CD1c-positive myeloid dendritic cell (primary cell): ENCODE results near the gene HDAC4.

Experiments used
- DNase-seq: peaks from one replicate; pipeline ENCODE4 v3.0.0-alpha.2; 2016; ENCODE audit errors: extremely low spot score

The HDAC4 gene

DNA sequence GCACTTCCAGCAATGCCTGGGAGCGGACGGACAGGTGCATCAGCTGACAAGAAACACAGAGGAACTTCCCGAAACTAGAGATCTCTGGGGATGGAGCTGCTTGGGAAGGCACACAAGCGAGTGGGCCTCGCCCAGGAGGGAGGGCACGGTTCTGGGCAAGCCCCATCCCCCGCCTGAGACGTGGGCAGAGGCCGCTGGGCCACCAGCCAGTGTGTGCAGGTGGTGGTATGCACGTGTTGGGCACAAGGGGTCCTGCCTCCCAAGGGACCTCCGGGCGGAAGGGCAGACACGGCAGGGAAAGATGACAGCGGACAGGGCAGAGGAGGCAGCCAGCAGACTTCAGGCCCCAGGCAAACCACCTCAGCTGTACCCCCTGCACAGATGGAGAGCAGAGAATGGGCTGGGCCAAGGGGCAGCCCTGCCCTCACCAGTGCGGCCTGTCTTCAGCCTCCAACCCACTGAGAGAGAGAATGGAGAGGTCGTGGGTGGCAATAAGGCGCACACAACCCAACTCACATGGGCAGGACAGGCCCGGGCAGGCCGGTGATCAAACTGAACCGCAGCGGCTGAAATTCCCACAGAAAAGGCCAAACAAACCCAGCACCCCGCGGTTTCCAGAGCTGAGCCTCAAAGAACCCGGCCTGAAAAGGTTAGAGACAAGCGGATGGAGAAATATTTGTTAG is 51.2 kb downstream of the HDAC4 start:
- DNase-seq: no peak

DNA sequence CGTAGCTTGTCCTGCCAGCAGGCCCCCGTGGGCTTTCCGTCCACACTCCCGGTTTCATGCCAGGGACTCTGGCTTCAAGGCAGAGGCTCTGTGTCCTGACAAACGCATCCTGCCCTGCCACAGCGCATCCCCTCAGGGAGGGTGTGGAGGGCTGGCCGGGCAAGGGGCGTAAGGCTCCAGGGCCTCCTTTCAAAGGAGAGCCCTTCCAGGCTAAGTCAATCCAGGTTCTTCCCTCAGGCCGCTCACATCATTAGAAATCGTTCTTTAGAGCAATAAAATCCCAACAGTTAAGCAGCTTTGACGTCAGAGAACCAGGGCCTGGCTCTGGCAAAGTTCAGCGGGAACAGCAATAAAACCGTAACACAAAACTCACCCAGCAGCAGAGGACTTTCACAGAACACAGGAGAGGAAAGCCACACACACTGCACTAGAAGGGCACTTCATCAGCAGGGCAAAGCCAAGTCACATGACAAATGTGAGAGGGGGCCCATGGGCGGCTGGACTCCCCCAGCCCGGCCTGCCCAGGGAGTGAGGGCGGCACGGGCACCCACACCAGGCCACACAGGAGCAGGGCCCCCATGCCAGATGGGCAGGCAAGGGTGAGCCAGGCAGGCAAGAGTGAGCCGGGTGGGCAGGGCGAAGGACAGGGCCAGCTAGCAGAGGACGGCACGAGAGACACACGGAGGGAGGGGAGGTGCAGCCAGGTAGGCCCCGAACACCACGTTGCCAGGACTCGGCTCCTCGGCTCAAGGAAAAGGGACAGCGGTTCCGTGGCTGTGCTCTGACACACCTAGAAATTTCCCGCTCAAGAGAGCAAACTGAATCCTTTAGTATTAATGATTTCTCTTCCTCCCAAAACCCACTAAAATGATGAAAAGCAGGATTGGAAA is 52.0 kb downstream of the HDAC4 start:
- no peak for DNase-seq

DNA sequence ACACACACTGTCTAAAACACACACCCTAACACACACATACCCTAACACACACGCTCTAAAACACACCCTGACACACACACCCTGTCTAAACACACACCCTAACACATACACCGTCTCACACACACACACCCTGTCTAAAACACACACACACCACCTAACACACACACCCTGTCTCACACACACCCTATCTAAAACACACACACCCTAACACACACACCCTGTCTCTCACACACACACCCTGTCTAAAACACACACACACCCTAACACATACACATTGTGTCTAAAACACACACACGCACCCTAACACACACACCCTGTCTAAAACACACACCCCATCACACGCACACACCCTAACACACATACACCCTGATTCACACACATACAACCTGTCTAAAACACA is 54.1 kb downstream of the HDAC4 start:
- DNase-seq: no peak

GRCh38 chr2:239345251-239345650 is 55.6 kb downstream of the HDAC4 start:
- no peak for DNase-seq

- DNase-seq: no peak
These were observed 56.0 kb downstream of the HDAC4 start for GRCh38 chr2:239344857-239345216.

GRCh38 chr2:239343946-239344856 is 56.6 kb downstream of the HDAC4 start:
- no peak for DNase-seq

GRCh38 chr2:239343460-239343859 is 57.4 kb downstream of the HDAC4 start:
- DNase-seq: no peak

DNA sequence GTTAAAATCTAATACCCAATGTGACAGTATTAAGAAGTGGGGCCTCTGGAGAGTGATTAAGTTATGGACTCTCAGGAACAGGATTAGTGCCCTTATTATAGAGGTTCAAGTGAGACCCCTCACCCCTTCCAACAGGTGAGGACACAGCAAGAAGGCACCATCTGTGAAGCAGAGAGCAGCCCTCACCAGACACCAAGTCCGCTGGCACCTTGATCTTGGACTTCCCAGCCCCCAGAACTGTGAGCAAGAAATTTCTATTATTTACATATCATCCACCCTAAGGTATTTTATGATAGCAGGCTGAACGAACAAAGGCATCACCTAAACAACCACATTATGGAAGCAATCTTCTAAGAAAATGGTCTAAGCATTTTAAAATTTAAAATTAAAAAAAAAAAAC is 59.0 kb downstream of the HDAC4 start:
- no peak for DNase-seq

GRCh38 chr2:239341146-239341732 is 59.6 kb downstream of the HDAC4 start:
- DNase-seq: no peak

DNA sequence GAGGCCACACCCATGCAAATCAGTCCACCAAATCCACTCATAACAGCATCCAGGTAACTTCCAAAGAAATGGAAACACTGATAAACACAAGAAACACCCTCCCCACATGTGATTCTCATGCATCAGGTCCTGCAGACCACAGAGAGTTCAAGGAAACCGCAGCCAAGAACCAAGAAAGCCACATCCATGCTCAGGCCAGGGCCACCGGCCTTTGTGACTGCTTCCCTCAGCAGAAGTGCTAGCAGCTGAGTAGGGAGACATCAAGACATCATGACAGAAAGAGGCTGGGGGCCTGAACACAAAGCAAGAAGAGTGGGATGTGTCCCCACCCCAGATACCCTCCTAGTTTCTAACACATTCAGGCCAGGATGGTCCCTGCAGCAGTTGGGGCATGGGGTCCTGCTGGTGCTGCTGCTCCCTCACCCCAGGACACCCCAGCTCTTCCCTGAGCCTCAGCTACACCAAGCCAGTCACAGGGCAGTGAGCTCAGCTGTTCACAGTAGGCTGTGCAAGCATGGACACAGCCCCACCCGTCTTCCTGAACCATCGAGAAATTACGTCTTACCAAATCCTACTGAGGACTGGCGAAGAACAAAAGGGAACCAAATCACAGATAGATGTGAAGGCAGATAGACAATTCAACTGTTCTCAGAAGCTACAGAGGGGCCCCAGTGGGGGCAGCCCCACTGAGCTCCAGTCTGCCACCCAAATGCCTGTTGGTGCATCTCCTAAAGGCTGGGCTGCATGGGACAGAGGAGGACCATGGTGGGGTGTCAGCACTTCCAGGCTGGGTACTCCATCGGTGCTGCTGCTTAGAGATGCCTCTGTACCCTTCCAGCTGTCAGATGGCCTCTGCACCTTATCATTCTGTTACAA is 60.9 kb downstream of the HDAC4 start:
- DNase-seq: no peak

DNA sequence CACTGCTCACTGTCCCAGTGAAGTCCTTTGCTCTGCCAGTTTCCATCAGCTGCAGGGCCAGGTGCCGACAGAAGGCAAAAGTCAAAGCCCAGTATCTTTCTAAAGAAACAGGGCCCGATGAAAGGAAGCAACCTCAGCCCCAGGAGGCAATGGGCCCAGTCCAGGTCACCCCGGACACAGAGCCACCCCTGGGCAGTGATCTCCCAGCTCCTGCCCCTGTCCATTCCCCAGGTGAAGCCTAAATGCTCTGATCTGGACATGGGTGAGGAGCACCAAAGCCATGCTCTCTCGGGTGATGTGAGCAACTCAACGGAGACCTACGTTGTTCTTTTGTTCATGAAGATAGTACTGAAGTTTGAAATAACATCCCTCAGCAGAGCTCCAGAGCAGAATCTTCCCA is 61.6 kb downstream of the HDAC4 start:
- no peak for DNase-seq

DNA sequence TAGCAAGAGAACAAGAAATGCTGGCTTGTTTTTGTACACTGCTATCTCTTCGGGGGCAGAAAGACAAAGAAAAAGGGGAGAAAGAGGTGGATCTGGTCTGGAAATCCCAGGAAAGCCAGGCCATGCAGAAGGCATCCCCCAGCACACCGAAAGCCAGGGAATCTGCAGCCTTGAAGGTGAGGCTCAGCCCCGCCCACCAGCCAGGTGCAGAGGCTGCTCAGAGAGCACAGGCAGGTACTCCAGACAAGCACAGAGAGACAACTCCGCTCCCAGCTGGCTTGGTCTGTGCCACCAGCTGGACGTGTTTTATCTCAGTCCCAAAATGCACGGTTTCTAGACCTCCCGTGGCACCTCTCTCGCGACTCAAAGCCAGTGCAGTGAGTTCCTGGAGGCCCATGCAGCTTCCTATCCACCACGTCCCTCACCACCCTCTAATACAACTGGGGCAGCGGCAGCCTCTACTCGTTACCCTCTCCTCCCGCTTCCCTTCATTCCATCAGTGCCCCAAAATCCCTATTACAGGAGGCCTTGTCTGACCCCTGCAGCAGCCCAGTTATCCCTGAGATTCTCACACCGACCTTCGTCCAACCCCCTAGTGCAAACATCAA is 62.8 kb downstream of the HDAC4 start:
- no peak for DNase-seq

DNA sequence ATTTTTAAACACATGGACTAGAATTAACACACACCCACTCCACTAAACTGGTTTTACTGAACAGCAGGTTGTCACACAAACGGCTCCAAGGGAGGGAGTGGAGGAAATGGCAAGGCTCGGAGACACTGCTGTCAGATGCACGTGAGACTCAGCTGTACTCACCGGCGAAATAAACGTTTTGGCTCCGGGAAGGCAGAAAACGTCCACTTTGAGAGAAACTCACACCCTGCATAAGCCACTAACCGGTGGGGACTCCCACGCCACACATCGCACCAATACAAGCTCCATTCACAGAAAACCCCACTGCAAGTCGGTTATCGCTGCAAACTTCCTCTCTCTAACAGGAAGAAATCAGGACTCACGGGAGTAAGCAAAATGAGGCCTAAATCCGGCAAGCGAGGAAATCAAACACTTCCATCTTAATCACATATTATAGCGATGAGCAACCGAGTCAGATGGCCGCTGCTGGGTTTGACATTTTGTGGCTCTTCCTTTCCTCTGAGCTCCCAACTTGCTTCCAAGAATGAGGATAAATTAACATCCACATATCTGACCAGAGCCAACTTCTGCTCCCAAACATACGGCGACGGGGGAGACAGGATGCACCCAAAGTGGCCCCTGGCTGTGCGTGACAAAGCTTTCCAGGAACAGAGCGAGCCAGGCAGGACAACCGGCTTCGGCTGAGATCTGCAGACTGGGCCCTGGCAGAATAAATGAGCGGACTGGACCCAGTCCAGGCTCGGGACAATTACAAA is 63.5 kb downstream of the HDAC4 start:
- no peak for DNase-seq

DNA sequence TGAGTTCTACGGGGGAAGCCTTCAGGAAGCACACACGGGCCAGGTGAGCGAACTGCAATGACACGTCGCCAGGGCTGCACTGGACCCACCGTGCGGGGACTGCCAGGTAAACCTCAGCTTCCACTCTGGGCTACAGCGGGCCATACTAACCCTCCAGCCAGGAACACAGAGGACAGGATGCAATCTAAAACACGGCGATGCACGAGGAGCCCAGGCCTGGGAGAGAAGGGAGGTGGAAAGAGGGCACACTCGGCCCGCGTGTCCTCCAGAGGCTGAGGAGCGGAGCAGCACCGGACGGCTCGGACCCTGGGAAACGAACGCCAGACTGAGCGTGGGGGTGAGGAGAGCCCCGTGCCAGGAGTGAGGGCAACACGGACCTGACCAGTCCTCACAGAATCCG is 69.3 kb downstream of the HDAC4 start:
- no peak for DNase-seq

GRCh38 chr2:239330836-239331235 is 70.0 kb downstream of the HDAC4 start:
- no peak for DNase-seq

- DNase-seq: no peak
These were observed 70.7 kb downstream of the HDAC4 start for GRCh38 chr2:239329972-239330572.

DNA sequence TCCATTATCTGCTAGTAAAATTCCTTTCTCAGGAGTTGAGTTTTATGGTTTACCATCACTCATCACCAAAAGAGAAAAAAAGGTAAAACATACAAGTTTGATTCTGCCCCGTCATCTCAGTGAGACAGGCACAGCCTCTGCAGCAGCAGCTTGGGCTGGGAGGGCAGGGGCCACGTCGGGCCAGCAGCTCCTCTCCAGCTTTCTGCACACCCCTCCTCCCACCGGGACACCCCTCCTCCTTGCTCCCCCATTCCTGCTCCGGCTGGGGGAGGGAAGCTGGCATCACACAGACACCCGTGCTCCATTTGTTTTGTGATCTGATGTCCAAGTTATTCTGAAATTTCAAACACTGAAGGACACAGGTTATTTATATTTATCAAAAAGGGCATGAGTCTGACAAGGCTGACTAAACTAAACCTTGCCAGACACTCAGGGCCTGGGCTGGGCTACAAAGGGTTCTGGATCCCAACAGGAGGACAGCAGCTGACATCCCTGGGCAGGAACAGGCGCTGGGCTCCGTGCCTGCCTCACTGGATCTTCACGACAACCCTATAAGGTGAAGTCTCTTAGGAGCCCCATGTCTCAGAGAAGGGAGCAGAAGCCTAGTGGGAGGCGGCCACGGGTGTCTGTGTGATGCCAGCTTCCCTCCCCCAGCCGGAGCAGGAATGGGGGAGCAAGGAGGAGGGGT is 71.4 kb downstream of the HDAC4 start:
- DNase-seq: no peak

DNA sequence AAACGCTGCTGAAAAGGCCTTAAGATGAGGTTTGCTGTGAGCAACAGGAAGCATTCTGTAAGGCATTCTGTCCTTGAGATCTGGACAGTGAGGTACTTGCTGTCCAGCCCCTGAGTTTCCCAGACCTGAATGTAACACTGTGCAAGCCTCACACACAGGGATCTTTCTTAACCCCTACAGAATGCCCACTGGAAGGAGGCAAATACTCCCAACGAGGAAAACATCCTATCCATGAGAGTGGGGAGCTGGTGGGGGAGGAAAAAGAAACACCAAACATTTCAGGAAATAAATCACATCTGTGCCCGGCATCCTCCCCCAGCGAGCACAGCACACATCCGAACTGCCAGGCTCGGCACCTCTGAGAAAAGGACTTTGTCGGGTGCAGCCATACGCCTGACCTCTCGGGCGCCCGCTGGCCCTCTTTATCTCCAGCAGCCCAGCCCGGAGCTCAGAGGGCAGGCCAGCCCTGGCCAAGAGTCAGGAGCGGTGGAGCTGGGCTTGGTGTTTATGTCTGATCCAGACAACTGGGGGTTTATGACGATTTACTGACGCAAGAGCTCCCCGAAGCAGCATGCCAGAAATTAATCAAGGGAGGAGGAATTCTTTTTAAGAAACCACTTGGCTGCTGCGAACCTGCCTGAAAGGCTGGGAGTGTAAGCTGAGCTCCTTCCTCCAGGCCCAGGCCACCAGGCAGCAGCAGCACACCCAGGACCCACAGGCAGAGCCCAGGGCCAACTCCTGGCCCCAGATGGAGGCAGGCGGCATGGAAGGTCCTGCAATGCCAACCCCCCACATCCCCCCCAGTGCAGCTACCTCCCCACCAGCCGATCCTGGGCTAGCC is 72.2 kb downstream of the HDAC4 start:
- no peak for DNase-seq
